ACC112 (cell line): Measurements from ENCODE around the gene AJM1.
A peak's percentile ranks its signal among the peaks of the same experiment; 100 is the strongest.

ENCODE experiments used
- H2AFZ ChIP-seq: fragments of 200-600 bp; sonication (generic); one replicate; pipeline ENCODE4 v1.6.0; 2017; ENCODE audit warnings: antibody characterized with exemption, low read length; ENCODE audit not compliant: unreplicated experiment
- H3K27ac ChIP-seq: fragments of 200-600 bp; sonication (generic); 2 replicates; pipeline ENCODE4 v1.5.1; 2014; ENCODE audit warnings: low read depth, mild to moderate bottlenecking, antibody characterized with exemption, low read length, moderate library complexity
- H3K27me3 ChIP-seq: fragments of 200-600 bp; sonication (generic); 2 replicates; pipeline ENCODE4 v1.6.1; 2014; ENCODE audit warnings: mild to moderate bottlenecking, antibody characterized with exemption, low read length, moderate library complexity, mixed read lengths; ENCODE audit not compliant: insufficient read depth
- H3K36me3 ChIP-seq: fragments of 200-600 bp; sonication (generic); 2 replicates; pipeline ENCODE4 v1.6.1; 2016; ENCODE audit warnings: mild to moderate bottlenecking, antibody characterized with exemption, low read length, moderate library complexity, mixed read lengths; ENCODE audit not compliant: insufficient read depth
- H3K4me1 ChIP-seq: fragments of 200-600 bp; sonication (generic); one replicate; pipeline ENCODE4 v1.6.1; 2016; ENCODE audit warnings: low read length, mixed read lengths; ENCODE audit not compliant: insufficient read depth, unreplicated experiment, control insufficient read depth
- H3K4me3 ChIP-seq: fragments of 200-600 bp; sonication (generic); 2 replicates; pipeline ENCODE4 v1.5.1; 2014; ENCODE audit warnings: mild to moderate bottlenecking, low read depth, low read length
- H3K79me2 ChIP-seq: fragments of 200-600 bp; sonication (generic); one replicate; pipeline ENCODE4 v1.6.0; 2016; ENCODE audit warnings: low read length; ENCODE audit not compliant: control insufficient read depth, unreplicated experiment, insufficient read depth

AJM1 gene

DNA sequence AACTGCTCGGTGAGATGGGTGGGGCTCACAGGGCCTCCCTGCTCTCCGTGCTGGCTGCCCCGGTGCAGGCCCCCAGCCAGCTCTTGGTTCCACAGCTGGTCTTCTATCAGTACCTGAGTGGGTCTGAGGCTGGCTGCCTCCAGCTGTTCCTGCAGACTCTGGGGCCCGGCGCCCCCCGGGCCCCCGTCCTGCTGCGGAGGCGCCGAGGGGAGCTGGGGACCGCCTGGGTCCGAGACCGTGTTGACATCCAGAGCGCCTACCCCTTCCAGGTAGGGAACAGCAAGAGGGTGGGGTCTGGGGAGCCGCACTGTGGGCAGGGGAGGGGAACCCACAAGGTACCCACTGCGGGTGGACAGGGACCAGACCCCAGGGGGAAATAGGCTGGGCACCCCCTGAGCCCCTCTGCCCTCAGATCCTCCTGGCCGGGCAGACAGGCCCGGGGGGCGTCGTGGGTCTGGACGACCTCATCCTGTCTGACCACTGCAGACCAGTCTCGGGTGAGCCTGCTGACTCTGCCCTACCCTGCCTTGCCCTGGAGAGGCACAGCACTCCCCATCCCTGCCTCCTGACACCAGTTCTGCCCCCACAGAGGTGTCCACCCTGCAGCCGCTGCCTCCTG lies 12.7 kb downstream of the AJM1 start:
- Histone ChIP-seq H2AFZ (no peak overlapping the region), H3K4me3 (no peak overlapping the region), H3K36me3 (no peaks in the 10 kb centered on the region), H3K27ac (no peak overlapping the region), H3K79me2 (no peaks in the 10 kb centered on the region), H3K4me1 (peaks cover 15% of the 10 kb centered on the region), H3K27me3 (no peaks in the 10 kb centered on the region)

DNA sequence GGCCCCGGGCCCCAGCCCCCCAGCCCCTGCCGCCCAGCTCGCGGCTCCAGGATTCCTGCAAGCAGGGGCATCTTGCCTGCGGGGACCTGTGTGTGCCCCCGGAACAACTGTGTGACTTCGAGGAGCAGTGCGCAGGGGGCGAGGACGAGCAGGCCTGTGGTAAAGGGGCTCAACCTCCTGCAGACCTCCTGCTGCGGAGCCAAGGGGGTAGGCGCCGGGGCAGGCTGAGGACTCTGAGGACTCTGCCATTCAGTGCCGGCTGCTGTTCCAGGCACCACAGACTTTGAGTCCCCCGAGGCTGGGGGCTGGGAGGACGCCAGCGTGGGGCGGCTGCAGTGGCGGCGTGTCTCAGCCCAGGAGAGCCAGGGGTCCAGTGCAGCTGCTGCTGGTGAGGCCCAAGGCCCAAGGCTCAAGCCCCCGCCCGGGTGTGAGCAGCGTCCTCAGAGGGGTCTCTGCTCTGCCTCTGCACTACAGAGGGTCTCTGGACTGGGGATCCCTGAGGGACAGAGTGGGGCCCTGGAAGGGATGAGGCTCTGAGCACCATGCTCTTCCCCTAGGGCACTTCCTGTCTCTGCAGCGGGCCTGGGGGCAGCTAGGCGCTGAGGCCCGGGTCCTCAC lies 13.3 kb downstream of the AJM1 start:
- Histone ChIP-seq H2AFZ (no peak overlapping the region), H3K4me1 (peaks cover 12% of the 10 kb centered on the region), H3K79me2 (no peaks in the 10 kb centered on the region), H3K27ac (no peak overlapping the region), H3K4me3 (no peak overlapping the region), H3K27me3 (no peaks in the 10 kb centered on the region), H3K36me3 (no peaks in the 10 kb centered on the region)

DNA sequence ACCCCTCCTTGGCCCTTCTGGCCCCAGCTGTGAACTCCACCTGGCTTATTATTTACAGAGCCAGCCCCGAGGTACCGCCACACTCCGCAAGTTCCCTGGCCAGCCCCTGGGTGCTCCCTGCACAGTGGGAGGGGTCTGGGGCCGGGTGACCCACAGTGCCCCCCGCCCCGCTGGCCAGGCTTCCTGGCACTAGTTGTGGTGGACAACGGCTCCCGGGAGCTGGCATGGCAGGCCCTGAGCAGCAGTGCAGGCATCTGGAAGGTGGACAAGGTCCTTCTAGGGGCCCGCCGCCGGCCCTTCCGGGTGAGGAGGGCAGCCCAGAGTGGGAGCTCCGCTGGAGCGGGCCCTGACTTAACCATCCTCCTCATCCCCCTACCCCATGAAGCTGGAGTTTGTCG lies 13.8 kb downstream of the AJM1 start:
- Histone ChIP-seq H2AFZ (no peak overlapping the region), H3K4me3 (no peak overlapping the region), H3K36me3 (no peaks in the 10 kb centered on the region), H3K27me3 (no peaks in the 10 kb centered on the region), H3K27ac (no peak overlapping the region), H3K4me1 (peaks cover 12% of the 10 kb centered on the region), H3K79me2 (no peaks in the 10 kb centered on the region)

DNA sequence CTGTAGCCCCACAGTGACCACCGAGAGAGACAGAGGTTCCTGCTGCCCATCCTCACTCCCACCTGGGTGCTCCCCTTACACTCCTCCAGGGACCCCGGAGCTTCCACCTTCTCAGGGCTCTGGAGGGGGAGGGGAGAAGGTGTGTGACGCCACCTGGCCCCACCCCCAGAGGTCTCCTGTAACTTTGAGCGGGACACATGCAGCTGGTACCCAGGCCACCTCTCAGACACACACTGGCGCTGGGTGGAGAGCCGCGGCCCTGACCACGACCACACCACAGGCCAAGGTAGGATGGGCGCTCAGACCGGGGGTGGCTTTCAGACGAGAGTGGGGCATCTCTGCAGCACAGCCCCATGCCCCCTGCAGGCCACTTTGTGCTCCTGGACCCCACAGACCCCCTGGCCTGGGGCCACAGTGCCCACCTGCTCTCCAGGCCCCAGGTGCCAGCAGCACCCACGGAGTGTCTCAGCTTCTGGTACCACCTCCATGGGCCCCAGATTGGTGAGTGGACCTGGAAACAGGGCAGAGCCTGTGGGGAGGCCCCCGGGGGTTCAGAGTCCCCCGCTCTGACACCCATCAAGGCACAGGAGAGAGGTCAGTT lies 14.4 kb downstream of the AJM1 start:
- no peak overlapping the region for H3K4me3 ChIP-seq
- H3K79me2 ChIP-seq = no peaks in the 10 kb centered on the region
- H3K4me1 ChIP-seq = peaks cover 12% of the 10 kb centered on the region
- H3K27me3 ChIP-seq = no peaks in the 10 kb centered on the region
- no peak overlapping the region for H3K27ac ChIP-seq
- no peaks in the 10 kb centered on the region for H3K36me3 ChIP-seq
- H2AFZ ChIP-seq = no peak overlapping the region

DNA sequence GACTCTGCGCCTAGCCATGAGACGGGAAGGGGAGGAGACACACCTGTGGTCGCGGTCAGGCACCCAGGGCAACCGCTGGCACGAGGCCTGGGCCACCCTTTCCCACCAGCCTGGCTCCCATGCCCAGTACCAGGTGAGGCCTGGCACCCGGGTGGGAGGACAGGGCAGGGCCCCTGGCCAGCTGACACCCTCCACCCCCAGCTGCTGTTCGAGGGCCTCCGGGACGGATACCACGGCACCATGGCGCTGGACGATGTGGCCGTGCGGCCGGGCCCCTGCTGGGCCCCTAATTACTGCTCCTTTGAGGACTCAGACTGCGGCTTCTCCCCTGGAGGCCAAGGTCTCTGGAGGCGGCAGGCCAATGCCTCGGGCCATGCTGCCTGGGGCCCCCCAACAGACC lies 14.9 kb downstream of the AJM1 start:
- Histone ChIP-seq H3K4me1 (peaks cover 12% of the 10 kb centered on the region), H2AFZ (no peak overlapping the region), H3K4me3 (no peak overlapping the region), H3K27me3 (no peaks in the 10 kb centered on the region), H3K27ac (no peak overlapping the region), H3K36me3 (peaks cover 2% of the 10 kb centered on the region; the same call in 1 of the 2 replicates), H3K79me2 (no peaks in the 10 kb centered on the region)

GRCh38 chr9:136857581-136858412 lies 15.5 kb downstream of the AJM1 start:
- Histone ChIP-seq H2AFZ (no peak overlapping the region), H3K4me3 (no peak overlapping the region), H3K79me2 (no peaks in the 10 kb centered on the region), H3K27ac (no peak overlapping the region), H3K4me1 (peaks cover 12% of the 10 kb centered on the region), H3K36me3 (peaks cover 8% of the 10 kb centered on the region; the same call in 1 of the 2 replicates), H3K27me3 (no peaks in the 10 kb centered on the region)

DNA sequence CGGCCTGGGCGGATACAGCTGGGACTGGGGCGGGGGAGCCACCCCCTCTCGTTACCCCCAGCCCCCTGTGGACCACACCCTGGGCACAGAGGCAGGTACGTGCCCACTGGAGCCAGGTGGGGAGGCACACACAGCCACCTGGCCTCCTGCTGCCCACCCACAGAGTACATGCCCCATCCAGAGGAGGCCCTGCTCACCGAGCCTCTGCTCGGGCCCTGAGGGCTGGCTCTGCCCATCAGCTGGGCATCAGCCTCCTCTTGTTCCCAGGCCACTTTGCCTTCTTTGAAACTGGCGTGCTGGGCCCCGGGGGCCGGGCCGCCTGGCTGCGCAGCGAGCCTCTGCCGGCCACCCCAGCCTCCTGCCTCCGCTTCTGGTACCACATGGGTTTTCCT lies 16.2 kb downstream of the AJM1 start:
- Histone ChIP-seq H3K27me3 (no peaks in the 10 kb centered on the region), H3K4me1 (peaks cover 12% of the 10 kb centered on the region), H3K27ac (peak overlapping the region; percentile 33; the same call in 1 of the 2 replicates), H2AFZ (no peak overlapping the region), H3K79me2 (peaks cover 2% of the 10 kb centered on the region), H3K4me3 (no peak overlapping the region), H3K36me3 (peaks cover 8% of the 10 kb centered on the region; the same call in 1 of the 2 replicates)

DNA sequence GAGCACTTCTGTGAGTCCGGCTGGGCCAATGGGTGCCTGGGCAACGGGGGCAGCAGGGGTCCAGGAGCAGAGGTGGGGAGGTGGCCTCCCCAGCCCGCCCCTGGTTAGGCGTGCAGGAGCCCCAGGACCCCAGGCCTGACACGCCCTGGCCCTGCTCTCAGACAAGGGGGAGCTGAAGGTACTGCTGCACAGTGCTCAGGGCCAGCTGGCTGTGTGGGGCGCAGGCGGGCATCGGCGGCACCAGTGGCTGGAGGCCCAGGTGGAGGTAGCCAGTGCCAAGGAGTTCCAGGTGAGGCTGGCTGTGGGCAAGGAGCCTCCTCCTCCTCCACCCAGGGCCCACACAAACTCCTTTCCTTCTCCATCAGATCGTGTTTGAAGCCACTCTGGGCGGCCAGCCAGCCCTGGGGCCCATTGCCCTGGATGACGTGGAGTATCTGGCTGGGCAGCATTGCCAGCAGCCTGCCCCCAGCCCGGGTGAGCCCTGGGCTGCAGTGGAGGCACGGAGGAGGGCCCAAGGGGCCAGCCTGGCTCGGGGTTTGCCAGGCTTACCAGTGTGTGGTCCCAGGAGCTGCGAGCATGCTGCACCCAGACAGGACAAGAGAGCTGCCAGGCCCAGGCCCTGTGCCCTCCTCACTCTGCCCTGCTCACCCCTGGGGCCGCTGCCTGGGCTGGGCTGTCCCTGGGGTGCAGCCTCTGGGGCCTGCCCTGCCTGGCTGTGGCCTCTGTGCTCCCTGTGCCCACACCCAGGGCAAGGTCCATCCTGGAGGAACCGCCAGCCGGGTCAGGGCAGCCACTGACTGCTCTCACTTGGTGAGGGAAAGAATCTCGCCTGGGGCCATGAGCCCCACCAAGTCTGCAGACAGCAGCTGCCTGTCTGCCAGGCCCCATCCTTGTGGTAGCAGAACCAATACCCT lies 16.8 kb downstream of the AJM1 start:
- peak overlapping the region; percentile 33 for H3K27ac ChIP-seq
- H3K36me3 ChIP-seq = peaks cover 14% of the 10 kb centered on the region; the same call in 1 of the 2 replicates
- no peak overlapping the region for H3K4me3 ChIP-seq
- H2AFZ ChIP-seq = no peak overlapping the region
- H3K27me3 ChIP-seq = no peaks in the 10 kb centered on the region
- H3K4me1 ChIP-seq = peaks cover 12% of the 10 kb centered on the region
- H3K79me2 ChIP-seq = peaks cover 9% of the 10 kb centered on the region

GRCh38 chr9:136860529-136860928 lies 18.3 kb downstream of the AJM1 start:
- Histone ChIP-seq H3K4me3 (no peak overlapping the region), H3K36me3 (peaks cover 14% of the 10 kb centered on the region; the same call in 1 of the 2 replicates), H3K27ac (no peak overlapping the region), H2AFZ (no peak overlapping the region), H3K27me3 (no peaks in the 10 kb centered on the region), H3K79me2 (peaks cover 20% of the 10 kb centered on the region), H3K4me1 (peaks cover 12% of the 10 kb centered on the region)
